HG02981 (cell line): ENCODE data around the gene OSBP2.
"Not testable (repeated sequence)": the region's sequence is repeated elsewhere in the genome, so short reads cannot be mapped to it uniquely, and the experiment has no call there.

Experiments
- ATAC-seq: cut with Tn5 transposase; IDR thresholded peaks from one replicate; pipeline ENCODE4 v1.9.1; 2021; ENCODE audit warnings: mild to moderate bottlenecking, moderate library complexity; ENCODE audit not compliant: unreplicated experiment

OSBP2 gene

DNA sequence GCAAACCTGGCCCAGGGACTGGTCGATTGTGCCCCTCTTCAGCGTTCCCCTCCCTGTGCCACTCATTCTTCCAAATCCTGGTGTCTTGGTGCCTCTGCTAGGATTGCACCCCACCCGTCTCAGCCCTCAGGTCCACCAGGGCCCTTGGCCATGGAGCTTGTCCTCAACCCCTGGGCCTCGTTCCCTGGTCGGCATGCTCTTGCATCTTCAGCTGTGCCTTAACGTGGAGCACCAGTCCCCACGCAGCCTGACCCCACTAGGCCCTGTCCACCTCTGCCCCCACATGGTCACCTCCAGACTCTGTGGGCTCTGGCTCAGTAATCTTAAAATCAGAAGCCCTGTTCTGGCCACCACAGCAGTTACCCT lies 61.1 kb downstream of the OSBP2 start:
- no peak for ATAC-seq

DNA sequence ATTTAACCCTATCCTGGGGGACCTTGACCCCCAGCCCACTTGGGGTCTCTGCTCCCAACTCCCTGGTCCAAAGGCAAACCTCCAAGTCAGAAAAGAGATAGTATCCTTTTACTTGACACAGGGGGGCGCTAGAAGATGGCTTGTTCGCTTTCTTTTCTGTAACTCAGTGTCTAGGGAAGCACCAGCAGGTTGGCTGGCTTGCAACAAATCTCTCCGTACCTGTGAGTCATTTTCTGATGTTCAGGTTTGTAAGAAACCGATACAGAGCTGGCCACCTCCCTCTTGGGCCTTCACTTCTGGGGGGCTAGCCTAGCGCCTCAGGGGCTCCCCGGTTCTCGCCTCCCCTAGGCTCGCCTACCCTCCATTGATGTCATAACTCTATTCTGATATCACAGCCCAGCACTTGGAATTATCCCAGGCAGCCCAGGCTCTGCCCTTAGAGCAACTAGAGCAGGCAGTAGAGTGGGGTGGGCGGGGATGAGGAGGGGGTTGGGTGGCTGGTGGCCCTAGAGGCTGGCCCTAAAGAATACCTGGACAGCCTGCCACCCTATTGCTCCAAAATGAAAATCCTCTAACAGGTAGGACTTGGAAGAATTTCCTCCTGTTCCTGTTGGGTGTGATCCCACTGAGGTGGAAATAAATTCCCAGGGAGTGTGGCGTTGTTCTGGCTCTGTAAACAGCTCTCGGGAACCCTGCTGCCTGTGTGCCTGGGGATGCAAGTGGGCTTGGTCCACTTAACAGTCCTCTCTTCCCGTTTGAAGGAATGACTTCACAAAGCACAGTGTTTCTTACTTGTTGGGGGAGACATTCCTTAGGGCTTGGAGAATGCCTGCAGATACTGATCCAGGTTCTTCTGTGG lies 69.4 kb downstream of the OSBP2 start:
- ATAC-seq = no peak

DNA sequence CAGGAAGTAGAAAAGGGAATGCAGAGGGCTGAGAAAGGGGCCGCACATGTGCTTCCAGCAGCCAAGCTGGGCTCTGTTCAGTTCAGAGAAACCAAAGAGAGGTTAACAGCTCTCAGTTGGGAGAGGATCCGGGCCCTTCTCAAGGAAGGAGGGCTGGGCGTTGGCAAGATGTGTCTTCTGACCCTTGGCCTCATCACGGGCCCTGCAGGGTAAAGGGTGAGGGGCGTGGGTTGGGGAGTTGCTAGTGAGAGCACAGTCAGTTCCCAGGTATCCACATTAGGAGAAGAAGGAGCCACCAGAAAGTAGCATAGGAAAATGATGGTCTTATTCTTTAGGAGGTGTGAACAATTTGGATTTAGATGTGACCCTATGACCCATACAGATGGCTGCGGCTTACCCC lies 73.0 kb downstream of the OSBP2 start:
- ATAC-seq = no peak

DNA sequence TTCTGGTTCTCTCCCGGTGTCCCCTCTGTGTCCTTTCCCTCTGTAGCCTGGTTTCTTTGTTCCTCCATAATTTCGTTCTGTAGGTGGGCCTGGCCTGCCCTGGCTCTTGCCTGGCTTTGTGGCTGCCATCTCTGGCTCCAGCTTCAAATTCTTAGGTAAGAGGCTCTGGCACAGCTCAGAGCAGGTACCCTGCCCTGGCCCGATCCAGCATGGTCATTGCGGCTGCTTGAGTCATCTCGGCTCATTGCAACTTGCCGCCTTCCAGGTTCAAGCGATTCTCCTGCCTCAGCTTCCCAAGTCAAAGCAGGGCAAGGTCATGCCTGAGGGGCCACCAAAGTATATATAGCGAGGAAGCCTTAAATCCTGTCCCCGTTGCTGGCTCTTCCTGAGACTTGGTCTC lies 76.0 kb downstream of the OSBP2 start:
- no peak for ATAC-seq

DNA sequence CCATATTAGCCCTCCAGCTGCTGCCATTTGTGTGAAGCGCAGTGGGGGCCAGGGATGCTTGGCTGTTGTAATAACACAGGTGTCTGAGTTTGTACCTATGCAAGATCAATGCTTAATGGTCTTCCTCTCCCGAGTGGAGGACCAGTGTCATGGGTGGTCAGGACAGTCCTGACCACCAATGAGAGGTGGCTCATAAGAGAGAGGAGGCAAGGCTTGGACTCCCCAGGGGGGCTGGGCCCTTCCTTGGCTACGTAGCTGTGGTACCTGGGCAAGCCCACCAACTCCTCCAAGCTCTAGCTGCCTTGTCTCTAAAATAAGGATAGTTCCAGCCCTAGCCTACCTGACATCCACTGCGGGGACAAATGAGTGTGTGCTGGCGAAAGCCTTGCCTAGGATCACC lies 79.2 kb downstream of the OSBP2 start:
- ATAC-seq = no peak

DNA sequence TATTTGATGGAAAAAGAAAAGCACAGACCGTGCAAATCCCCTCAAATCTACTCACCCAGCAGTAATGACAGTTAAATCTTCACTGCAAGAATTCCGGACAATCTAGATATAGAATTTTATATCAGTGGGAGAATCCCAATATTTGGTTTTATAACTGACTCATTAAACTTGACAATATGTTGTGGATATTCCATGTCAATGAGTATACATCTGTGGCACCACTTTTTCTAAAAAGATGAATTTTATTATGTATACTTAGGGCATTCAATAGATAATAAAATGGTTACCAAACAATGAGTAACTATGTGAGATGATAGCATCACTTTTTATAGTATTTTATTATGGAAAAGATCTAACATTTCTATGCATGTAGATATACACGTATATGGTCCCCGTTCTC lies 79.9 kb downstream of the OSBP2 start:
- ATAC-seq = no peak

DNA sequence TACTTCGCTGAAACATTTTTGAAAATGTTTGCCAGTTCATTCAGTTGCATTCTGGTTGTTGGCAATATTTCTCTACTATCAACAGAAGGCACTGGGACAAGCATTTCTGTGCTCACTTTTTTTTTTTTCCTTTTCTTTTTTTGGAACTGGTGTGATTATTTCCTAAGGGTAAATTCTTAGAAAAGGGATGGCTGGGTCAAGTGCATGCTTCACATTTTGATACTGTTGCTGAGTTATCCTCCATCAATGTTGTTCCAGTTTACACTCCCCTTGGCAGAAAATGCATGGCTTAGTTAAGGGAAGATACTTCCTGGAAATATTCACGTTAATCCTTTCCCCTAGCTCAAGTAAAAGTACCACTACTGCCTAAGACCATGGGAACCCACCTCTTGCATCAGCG lies 81.8 kb downstream of the OSBP2 start:
- ATAC-seq = no peak

DNA sequence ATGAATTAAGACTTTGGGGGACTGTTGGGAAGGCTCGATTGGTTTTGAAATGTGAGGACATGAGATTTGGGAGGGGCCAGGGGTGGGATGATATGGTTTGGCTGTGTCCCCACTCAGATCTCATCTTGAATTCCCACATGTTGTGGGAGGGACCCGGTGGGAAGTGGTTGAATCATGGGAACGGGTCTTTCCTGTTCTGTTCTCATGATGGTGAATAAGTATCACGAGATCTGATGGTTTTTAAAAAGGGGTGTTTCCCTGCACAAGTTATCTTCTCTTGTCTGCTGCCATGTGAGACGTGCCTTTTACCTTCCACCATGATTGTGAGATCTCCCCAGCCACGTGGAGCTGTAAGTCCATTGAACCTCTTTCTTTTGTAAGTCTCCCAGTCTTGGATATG lies 82.5 kb downstream of the OSBP2 start:
- ATAC-seq = not testable (repeated sequence)

DNA sequence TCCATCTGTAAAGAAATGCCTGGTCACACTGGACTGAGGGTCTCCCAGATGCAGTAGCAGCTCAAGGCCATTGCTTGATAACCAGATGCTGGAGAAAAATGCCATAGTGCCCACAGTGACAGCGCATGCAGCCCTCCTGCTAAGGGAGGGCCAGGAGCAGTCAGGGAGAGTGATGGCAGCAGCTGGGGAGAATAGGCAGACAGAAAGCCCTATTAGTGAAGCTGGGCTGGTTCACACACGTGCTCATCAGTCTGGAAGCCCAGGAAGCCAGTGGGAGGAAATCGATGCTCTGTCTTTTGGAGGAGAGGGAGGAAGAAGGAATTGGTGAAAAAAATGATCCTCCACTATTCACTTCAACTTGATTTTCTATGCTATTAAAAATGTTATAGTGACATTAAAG lies 82.9 kb downstream of the OSBP2 start:
- ATAC-seq = no peak

DNA sequence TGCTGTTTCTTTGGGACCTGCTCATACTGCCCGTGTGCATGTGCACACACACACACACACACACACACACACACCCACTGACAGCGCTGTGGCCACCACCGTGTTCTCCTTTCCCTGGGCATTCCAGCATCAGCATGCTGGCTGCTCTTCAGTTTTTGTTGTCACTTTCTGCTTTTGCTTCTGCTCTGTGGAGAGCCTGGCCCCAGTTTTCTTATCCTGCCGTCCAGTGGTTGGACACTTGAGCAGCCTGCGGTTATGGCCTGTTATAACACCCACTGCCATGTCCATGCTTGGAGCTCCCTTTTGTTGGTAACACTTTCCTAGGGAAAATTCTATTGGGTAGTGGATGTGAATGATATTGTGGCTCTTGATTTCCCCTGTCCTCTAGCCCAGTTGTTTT lies 83.6 kb downstream of the OSBP2 start:
- no peak for ATAC-seq

DNA sequence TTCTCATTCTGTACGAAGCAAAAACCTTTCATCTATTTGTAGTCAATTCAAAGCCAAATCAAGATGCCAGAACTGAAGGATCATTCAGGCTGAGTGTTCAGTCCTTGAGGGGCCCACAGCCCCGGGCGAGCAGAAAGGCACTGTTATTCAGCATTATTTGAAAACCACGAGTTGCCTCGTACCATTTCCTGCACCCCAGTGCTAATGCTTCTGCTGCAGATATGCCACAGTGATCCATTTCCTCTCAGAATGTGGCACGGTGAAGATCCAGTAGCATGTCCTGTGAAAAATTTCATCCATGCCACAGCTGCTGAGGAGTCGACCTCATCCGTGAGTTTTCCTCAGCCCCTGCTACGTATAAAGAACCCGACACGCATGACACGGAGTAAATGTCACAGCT lies 85.4 kb downstream of the OSBP2 start:
- ATAC-seq = no peak

DNA sequence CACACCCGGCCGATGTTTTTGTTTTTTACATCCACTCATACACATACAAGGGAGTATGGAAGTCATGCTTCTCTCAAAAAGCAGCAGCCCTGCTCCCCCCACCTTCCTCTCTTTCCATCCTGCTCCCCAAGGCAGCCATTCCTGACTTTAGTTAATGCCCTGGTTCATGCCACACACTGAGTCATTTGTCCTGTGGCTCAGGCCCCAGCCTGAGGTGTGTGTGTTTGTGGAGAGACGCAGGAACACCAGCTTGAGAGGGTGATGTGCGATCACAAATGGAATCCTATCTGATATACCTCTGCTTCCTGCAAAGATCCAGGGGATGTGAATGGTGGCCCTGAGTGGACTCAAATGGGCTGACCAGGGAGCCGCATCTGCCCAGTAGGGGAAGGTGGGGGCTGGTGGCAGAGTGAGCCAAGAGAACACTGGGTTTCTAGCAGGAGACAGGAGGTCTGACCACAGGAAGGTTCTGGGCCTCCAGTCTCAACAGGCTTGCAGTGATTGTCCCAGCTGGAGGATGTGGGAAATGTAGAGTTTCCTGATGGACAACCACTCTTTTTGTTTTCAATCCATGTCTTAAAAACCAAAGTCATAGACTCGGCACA lies 86.7 kb downstream of the OSBP2 start:
- no peak for ATAC-seq

DNA sequence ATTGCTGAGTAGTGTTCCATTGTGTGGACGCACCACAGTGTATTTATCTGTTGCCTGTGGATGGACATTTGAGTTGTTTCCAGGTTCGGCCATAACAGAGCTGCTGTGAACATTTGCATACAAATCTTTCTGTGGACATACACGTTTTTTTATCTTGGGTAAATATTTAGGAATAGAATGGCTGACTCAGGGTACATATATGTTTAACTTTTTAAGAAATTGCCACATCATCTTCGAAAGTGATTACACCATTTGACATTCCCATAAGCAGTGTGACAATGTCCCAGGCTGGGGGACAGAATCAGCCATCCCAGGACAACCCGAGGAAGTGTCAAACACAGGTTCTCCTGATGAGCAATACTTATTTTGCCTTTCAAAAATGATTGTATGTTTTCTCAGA lies 87.9 kb downstream of the OSBP2 start:
- ATAC-seq = no peak

DNA sequence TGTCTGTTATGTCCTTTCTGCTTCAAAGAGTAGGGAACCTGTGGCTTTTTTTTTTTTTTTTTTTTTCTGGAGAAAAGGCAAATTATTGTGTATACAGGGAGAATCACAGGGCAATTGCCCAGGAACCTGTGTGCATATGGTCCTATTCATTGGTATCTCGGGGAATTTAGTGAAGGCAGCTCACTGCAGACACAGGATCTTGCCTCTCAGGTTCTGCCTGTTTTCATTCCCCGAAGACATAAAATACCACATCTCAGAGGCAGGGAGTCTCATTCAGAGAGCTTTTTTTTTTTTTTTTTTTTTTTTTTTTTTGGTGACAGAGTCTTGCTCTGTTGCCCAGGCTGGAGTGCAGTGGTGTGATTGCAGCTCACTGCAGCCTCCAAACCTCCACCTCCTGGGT lies 88.3 kb downstream of the OSBP2 start:
- ATAC-seq = no peak

DNA sequence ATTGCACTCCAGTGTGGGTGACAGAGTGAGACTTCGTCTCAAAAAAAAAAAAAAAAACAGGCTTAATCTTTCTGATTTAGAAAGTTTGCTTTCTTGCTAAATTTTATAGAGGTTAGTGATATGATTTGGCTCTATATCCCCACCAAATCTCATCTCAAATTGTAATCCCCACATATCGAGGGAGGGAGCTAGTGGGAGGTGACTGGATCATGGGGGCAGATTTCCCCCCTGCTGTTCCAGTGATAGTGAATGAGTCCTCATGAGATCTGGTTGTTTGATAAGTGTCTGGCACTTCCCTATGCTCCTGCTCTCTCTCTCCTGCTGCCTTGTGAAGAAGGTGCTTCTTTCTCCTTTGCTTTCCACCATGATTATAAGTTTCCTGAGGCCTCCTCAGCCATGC lies 90.9 kb downstream of the OSBP2 start:
- no peak for ATAC-seq

DNA sequence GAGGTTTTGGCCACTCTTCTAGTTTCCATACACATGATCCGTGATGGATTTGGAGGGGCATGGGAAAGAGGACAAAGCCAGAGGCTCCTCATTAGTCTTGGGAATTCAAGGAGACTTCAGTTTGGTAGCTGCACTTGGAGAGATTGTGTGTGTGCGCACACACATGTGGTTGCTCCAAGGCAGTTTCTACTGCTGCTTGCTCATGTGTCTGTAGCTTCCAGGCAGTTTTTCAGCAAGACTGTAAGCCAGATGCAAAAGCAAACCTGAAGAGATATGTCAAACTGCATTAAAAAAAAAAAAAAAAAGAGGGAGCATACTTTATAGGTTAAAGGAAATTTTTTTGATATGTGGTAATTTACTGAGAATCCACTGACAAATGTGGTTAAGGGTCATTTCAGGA lies 95.7 kb downstream of the OSBP2 start:
- no peak for ATAC-seq

DNA sequence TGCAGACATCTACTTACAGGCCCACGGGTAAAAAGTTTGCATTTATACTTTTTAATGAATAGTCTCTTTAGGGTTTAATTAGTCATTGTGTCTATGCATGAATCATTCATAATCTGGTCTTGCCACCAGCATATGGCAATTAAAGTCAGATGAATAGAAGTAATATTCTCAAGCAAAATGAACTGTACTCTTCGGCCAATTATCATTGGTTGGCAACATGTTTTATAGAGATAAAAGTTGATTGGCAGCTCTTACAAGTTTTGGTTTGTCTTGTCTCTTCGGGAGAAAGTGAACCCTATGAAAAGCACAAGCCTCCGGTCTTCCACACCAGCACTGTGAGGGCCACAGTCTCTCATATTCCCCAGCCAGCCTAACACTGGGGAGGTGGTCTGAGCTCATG lies 97.8 kb downstream of the OSBP2 start:
- no peak for ATAC-seq

DNA sequence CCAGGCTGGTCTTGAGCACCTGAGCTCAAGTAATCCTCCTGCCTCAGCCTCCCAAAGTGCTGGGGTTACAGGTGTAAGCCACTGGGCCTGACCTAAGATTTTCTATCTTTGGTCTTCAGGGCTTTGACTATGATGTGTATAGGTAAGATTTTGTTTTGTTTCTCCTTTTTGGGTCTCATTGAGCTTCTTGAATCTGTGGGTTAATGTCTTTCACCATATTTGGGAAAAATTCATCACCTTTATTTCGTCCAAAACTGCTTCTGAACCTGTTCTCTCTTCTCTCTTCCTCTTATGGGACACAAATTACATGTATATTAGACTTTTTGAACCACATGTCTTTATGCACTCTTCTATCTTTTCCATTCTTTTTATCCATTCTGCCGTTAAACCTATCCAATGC lies 100.4 kb downstream of the OSBP2 start:
- no peak for ATAC-seq

DNA sequence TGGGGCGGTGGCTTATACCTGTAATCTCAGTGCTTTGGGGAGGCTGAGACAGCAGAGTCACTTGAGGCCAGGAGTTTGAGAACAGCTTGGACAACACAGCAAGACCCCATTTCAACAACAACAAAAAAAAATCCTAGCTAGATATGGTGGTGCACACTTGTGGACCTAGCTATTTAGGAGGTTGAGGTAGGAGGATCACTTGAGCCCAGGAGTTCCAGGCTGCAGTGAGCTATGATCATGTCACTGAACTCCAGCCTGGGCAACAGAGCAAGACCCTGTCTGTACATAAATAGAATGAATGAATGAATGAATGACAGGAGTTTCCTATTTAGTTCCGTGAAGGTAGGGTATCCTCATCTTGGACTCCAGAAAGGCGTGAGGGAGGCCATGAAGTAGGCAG lies 107.0 kb downstream of the OSBP2 start:
- ATAC-seq = no peak

DNA sequence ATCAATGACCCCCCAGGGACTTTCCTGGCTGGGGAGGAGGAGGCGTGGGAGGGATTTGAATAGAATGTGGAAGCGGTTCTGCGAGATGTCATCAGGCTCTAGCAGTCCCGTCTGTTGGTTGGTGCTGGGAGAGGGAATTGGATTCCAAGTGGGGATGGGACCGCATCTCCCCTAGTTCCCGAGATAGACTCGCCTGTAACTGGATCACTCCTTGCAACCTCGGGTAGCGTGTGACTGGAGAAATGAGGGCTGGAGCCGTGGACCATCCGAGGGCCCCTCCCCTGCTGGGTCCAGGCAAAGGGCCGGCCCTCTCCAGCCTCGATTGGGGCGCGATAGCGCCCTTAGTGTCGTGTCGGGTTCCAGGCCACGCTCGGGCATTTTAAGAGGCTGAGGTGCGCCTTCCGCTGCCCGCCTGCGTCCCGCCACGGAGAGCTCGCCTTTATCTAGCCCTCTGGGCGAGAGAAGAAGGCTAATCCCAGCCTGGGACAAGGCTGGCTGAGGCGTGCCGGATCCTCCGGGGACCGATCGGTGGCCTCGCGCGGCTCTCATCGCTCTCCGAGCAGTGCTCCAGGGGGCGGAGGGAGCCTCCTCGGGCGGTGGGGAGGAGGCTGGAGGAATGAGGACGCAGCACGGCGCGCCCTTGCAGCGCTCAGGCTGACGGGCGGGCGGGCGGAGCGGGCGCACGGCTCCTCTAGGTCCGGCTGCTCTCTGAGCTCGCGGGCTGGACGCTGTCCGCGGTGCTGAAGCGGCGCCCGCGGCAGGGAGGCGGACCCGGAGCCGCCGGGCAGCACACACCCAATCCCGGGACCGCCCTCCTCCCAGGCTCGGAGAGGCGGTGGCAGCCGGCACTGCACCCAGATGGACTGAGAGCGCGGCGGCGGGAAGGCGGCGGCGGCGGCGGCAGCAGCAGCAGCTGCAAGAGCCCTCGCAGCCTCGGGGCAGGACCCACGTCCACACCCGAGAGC lies 107.8 kb downstream of the OSBP2 start:
- ATAC-seq = no peak

DNA sequence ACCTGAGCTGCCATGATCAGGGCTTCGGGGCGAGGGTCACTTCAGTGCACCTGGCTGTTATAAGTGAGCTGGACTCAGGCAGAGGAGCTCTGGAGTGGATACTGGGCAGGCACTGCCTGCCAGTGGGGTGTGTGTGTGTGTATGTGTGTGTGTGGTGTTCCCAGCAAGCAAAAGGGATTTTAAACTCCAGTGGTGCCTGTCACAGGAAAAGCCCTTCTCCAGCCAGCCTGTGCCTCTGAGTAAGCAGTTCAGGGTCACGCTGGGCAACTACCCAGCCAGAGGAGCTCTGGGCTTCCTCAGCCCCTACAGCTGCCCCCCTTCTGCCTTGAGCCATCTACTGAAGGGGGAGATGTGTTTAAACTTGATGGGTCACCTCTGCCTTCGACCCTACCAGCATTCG lies 109.0 kb downstream of the OSBP2 start:
- ATAC-seq = no peak

DNA sequence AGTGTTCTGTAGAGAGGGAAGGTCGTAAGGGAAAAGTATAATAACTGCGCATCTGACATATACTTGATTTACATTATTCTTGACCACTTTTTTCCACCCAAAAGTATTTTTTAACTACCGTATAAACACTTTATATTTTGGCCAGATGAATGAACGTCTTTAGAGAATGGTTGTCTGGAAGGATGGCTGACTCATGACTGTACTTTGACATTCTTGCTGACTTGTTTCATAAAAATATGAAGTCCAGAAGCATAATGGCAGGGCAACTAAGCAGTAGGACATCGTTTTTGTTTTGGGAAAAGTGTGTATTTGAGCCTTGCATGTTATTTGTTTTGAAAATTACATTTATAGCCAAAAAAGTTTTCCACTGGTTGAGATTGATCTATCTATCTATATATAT lies 110.0 kb downstream of the OSBP2 start:
- no peak for ATAC-seq
